ENCODE measurements around the gene TSPAN3.

Gene TSPAN3

DNA sequence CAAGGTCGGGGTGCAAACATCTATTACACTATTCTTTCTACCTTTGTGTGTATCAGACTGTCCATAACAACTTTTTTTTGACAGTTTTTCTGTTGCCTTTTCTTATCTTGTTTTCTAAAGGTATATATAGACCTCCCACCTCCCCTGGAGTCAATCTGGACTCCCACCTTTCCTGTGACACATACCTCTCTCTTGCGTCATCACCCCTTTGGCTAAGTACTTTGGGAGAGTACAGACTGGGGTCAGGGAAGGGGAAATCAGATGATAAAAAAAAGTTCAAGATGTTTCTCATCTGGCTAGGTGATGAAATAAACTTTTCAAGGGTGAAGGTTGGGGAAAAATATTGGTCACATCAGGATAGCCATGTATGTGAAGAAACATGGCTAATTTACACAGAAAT, 17.2 kb downstream of the TSPAN3 start:
- Histone ChIP-seq H3K27me3 (ENCODE audit: control insufficient read depth in 1 of 2, insufficient read depth in 2 of 2, low read length in 2 of 2) (no peaks in the 10 kb centered on the region), H3K9me3 (ENCODE audit: control insufficient read depth in 2 of 2, low read length in 2 of 2) (no peaks in the 10 kb centered on the region), H3K36me3 (ENCODE audit: control insufficient read depth in 2 of 2, insufficient read depth in 2 of 2, low read length in 2 of 2) (peaks cover 5 to 16% of the 10 kb centered on the region in 2 donors), H3K4me3 (ENCODE audit: low read length in 2 of 2) (no peak overlapping the region), H3K27ac (ENCODE audit: low read length) (no peak overlapping the region), H3K9ac (ENCODE audit: low read length in 2 of 2) (no peak overlapping the region), H3K4me1 (ENCODE audit: control insufficient read depth, insufficient read depth, low read length) (no peaks in the 10 kb centered on the region)

DNA sequence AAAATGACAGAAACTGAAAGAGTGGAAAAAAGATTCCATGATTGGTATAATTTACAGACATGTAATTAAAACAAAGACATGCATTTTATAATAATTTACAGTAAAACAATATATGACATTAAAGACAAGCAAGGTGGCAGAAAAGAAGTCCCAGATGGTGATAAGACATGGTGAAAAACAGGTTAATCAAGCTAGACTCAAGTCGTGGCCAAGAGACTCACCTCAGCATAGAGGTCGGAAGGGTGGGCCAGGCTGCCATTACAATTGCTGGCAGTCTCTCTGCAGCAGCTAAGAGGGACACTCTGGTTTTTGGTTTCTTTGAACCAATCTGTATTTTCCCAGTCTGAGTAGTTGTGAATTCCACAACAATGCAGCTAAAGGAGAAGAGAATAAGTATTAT, 18.4 kb downstream of the TSPAN3 start:
- Histone ChIP-seq H3K27ac (ENCODE audit: low read length) (no peak overlapping the region), H3K36me3 (ENCODE audit: control insufficient read depth in 2 of 2, insufficient read depth in 2 of 2, low read length in 2 of 2) (peaks cover 5 to 16% of the 10 kb centered on the region in 2 donors), H3K27me3 (ENCODE audit: control insufficient read depth in 1 of 2, insufficient read depth in 2 of 2, low read length in 2 of 2) (no peaks in the 10 kb centered on the region), H3K9me3 (ENCODE audit: control insufficient read depth in 2 of 2, low read length in 2 of 2) (no peaks in the 10 kb centered on the region), H3K4me3 (ENCODE audit: low read length in 2 of 2) (no peak overlapping the region), H3K4me1 (ENCODE audit: control insufficient read depth, insufficient read depth, low read length) (no peaks in the 10 kb centered on the region), H3K9ac (ENCODE audit: low read length in 2 of 2) (no peak overlapping the region)

DNA sequence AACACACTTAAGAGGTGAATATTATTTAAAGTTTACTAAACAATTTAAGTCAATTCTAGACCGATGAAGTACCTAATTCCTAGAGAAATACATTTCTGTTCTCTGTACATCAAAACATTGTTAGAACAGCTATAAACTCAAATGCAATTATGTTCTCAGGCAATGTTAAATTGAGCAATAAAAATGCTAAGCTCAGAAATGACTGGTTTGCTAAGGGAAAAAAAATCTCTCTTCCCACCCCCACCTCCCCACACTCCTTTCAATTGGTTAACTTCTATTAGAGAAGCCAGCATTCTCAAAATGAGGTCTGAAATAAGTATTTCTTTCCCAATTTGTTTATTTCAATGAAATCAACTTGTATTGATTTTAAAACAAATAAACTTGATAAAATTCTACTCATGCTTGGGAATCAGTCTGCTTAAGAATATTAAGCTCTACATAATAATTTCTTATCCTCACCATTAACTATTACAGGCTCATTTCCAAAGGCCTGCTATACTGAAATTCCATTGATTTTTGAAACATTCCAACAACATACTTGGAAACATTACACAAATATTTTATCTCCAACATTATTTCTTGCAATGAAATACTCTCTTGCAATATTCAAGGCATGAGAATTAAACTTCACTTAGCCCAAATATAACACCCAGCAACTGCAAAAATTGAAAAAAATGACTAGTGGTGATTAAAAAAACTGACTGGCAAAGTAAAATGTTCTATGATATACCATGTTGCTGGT, 22.6 kb downstream of the TSPAN3 start:
- Histone ChIP-seq H3K27ac (ENCODE audit: low read length) (no peak overlapping the region), H3K4me3 (ENCODE audit: low read length in 2 of 2) (no peak overlapping the region), H3K9me3 (ENCODE audit: control insufficient read depth in 2 of 2, low read length in 2 of 2) (no peaks in the 10 kb centered on the region), H3K9ac (ENCODE audit: low read length in 2 of 2) (no peak overlapping the region), H3K36me3 (ENCODE audit: control insufficient read depth in 2 of 2, insufficient read depth in 2 of 2, low read length in 2 of 2) (peaks cover 23 to 36% of the 10 kb centered on the region in 2 donors), H3K4me1 (ENCODE audit: control insufficient read depth, insufficient read depth, low read length) (peaks cover 2% of the 10 kb centered on the region), H3K27me3 (ENCODE audit: control insufficient read depth in 1 of 2, insufficient read depth in 2 of 2, low read length in 2 of 2) (no peaks in the 10 kb centered on the region)

DNA sequence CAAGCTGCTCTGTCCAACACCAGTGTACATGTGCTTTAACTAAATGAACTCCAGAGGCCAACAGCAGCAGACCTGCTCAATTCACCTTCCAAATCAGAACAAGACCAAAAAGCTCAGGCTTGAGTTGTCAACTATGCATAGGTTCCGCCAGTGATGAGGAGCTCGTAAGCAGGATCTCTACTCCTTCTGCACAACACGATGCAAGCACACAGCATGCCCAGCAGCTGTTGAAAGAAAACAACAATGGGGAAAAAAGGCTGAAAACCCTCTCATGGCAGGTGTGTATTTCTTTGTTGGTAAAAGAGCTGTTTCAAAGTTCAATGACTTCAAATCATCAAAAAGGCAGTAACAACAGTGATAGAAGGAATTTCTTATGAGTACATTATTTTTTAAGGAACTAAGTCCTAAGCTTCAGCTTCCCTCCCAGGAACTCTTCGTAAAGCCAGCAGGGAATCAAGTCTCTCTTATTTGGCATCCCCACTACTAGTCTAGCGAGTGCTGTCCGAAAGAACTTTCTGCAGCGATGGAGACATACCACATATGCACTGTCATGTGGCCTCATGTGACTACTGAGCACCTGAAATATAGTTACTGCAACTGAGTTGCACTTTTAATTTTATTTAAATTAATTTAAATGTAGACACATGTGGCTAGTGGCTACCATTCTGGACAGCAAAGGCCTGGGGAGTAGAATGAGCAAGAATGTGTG, 24.1 kb downstream of the TSPAN3 start:
- no peak overlapping the region for H3K27ac ChIP-seq (ENCODE audit: low read length)
- no peaks in the 10 kb centered on the region for H3K27me3 ChIP-seq (ENCODE audit: control insufficient read depth in 1 of 2, insufficient read depth in 2 of 2, low read length in 2 of 2)
- peaks cover 26 to 34% of the 10 kb centered on the region in 2 donors for H3K36me3 ChIP-seq (ENCODE audit: control insufficient read depth in 2 of 2, insufficient read depth in 2 of 2, low read length in 2 of 2)
- peaks cover 2% of the 10 kb centered on the region for H3K4me1 ChIP-seq (ENCODE audit: control insufficient read depth, insufficient read depth, low read length)
- H3K9me3 ChIP-seq (ENCODE audit: control insufficient read depth in 2 of 2, low read length in 2 of 2), result no peaks in the 10 kb centered on the region
- H3K9ac ChIP-seq (ENCODE audit: low read length in 2 of 2), result no peak overlapping the region
- H3K4me3 ChIP-seq (ENCODE audit: low read length in 2 of 2), result no peak overlapping the region

DNA sequence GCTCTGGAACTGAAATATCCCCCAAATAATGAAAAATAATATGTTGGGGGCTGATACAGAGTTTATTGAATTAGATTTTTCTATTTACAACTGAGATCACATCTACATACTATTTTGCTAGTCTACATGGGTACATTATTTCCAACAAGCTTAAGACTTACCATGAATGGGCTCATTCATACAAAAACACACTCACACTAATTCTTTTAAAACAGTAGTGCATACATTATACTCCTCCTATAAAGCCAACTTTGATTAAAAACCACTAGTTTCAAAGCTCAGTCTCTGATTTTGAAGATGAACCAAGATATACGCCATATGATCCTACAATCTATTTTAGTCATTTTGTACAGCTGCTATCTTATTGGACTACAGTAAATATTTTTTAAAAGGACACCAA, 24.9 kb downstream of the TSPAN3 start:
- Histone ChIP-seq H3K36me3 (ENCODE audit: control insufficient read depth in 2 of 2, insufficient read depth in 2 of 2, low read length in 2 of 2) (peaks cover 26 to 34% of the 10 kb centered on the region in 2 donors), H3K9me3 (ENCODE audit: control insufficient read depth in 2 of 2, low read length in 2 of 2) (no peaks in the 10 kb centered on the region), H3K4me1 (ENCODE audit: control insufficient read depth, insufficient read depth, low read length) (peaks cover 2% of the 10 kb centered on the region), H3K9ac (ENCODE audit: low read length in 2 of 2) (no peak overlapping the region), H3K4me3 (ENCODE audit: low read length in 2 of 2) (no peak overlapping the region), H3K27me3 (ENCODE audit: control insufficient read depth in 1 of 2, insufficient read depth in 2 of 2, low read length in 2 of 2) (no peaks in the 10 kb centered on the region), H3K27ac (ENCODE audit: low read length) (no peak overlapping the region)

DNA sequence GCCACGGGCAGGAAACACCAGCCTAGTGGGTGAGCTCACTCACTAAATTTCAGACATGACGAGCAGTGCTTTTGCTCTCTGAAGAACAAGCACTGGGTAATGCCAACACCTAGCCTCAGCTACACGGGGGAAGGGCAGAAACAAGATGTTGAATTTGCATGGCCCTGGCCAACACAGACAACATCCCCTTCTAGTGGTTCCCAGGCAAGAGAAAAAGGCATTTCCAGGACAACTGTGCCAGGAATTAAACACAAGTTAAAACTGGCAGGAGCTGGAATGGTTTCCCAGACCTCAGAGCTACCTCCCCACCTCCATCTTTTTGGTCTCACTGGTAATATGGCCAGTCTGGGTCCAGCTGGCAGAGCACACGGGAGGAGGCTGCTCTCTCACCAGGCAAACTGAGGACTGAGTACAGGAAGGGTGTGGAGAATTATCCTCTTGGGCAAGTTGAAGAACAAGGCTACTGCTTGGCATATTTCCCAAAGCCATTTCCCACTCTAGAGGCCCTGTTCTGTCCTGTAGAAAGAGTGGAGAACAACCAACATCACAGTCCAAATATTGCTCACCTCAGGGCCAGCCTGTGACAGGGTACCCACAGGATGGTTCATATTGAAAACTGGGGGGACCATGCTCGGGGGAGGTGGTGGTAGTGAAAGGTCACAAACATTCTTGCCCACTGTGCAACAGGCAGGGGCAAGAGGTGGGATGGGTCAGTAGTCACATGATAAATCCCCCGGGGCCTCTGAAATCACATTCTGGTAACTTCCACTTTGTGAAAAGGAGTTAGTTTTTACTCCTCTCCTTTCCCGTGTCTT, 26.5 kb downstream of the TSPAN3 start:
- Histone ChIP-seq H3K9ac (ENCODE audit: low read length in 2 of 2) (no peak overlapping the region), H3K4me3 (ENCODE audit: low read length in 2 of 2) (no peak overlapping the region), H3K9me3 (ENCODE audit: control insufficient read depth in 2 of 2, low read length in 2 of 2) (no peaks in the 10 kb centered on the region), H3K36me3 (ENCODE audit: control insufficient read depth in 2 of 2, insufficient read depth in 2 of 2, low read length in 2 of 2) (peaks cover 26 to 31% of the 10 kb centered on the region in 2 donors), H3K27me3 (ENCODE audit: control insufficient read depth in 1 of 2, insufficient read depth in 2 of 2, low read length in 2 of 2) (no peaks in the 10 kb centered on the region), H3K27ac (ENCODE audit: low read length) (peak overlapping the region; percentile 49), H3K4me1 (ENCODE audit: control insufficient read depth, insufficient read depth, low read length) (peaks cover 2% of the 10 kb centered on the region)

DNA sequence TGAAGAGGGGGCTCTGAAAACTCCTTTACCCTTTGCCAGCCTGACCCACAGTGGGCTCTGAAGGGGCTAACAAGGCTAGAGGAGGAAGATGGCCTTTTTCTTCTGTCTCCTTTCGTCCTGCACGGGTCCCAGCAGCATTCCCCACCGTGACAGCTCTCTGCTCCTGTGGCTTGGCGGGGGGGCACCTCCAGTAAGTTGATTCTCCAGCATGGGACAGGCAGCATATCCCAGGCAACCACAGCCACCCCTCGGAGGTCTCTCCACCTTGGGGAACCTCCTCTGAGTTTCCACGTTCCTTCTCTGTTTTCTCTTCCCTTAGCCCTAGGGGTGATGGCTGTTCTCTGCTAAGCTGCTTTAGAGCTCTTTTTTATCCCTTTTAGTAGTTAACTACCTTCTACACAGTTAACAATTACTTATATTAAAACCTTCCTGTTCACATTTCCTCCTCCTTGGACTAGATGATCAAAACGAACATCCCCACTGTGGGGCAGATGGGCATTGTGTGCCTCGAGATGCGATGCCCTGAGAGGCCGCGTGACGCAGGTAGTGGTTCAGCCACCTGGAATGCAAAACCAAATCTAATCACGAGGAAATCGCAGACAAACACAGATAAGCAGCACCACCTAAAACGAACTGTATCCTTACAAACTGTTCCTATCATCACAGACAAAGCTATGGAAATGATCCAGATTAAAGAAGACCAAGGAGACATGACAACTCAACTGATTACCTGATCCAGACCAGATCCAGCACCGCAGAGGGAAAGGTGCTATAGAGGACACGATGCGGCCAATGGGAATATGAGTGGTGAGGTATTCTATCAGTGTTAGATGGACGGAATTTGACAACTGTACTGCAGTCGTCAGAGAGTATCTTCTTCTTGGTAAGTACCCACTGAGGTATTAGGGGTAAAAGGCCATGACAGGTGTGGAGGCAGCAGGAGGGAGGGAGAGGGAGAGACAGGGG, 27.7 kb downstream of the TSPAN3 start:
- Histone ChIP-seq H3K27me3 (ENCODE audit: control insufficient read depth in 1 of 2, insufficient read depth in 2 of 2, low read length in 2 of 2) (no peaks in the 10 kb centered on the region), H3K4me1 (ENCODE audit: control insufficient read depth, insufficient read depth, low read length) (peaks cover 2% of the 10 kb centered on the region), H3K27ac (ENCODE audit: low read length) (no peak overlapping the region), H3K36me3 (ENCODE audit: control insufficient read depth in 2 of 2, insufficient read depth in 2 of 2, low read length in 2 of 2) (peaks cover 26 to 33% of the 10 kb centered on the region in 2 donors), H3K9ac (ENCODE audit: low read length in 2 of 2) (no peak overlapping the region), H3K9me3 (ENCODE audit: control insufficient read depth in 2 of 2, low read length in 2 of 2) (no peaks in the 10 kb centered on the region), H3K4me3 (ENCODE audit: low read length in 2 of 2) (no peak overlapping the region)

DNA sequence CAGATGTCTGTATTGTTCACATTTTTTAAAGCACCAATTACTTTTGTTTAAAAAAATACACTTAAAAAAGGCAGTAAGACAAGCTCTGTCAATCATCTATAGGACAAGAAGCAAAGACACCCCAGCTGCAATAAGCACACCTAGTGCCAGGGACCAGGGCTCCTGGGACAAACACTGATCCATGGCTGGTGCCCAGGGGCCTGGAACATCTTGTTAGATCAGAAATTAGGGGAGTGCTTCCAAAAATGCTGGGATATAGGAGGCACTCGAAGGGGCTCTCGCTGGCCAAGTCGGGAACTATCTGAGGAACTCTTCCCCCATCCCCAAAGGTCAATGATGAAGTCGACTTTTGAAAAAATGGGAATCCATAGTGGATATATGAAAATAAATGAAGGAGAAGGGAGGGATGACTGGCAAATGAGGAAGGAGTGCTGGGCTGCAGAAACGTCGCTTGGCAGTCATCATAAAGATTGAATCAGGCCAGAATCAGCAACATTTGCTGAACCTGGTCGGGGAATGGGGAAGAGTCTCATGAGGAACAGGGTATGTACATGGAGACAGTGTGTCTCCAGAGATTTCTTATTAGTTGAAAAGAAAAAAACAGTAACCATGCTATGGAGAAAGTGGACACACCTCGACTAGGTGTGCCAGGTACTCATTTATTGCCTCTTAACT, 28.5 kb downstream of the TSPAN3 start:
- Histone ChIP-seq H3K4me1 (ENCODE audit: control insufficient read depth, insufficient read depth, low read length) (peaks cover 2% of the 10 kb centered on the region), H3K9me3 (ENCODE audit: control insufficient read depth in 2 of 2, low read length in 2 of 2) (no peaks in the 10 kb centered on the region), H3K27ac (ENCODE audit: low read length) (no peak overlapping the region), H3K4me3 (ENCODE audit: low read length in 2 of 2) (no peak overlapping the region), H3K36me3 (ENCODE audit: control insufficient read depth in 2 of 2, insufficient read depth in 2 of 2, low read length in 2 of 2) (peaks cover 26 to 33% of the 10 kb centered on the region in 2 donors), H3K27me3 (ENCODE audit: control insufficient read depth in 1 of 2, insufficient read depth in 2 of 2, low read length in 2 of 2) (no peaks in the 10 kb centered on the region), H3K9ac (ENCODE audit: low read length in 2 of 2) (no peak overlapping the region)

DNA sequence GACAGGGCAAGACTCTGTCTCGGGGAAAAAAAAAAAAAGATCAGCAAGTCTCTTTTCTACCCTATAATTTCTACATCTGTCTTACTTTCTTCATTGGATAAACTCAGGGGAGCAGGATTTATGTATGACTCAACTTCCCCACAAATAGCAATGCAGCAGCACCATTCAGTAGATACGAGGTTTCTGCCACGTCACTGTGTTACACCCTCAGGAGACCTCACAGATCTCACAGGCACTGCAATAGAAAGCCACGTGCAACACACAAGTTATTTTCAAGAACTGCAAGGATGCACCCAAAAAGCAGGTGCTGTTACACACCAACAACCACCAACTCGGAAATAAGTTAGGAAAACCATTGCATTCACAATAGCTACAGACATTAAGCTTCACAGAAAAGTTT, 30.2 kb downstream of the TSPAN3 start:
- no peaks in the 10 kb centered on the region for H3K9me3 ChIP-seq (ENCODE audit: control insufficient read depth in 2 of 2, low read length in 2 of 2)
- peaks cover 2% of the 10 kb centered on the region for H3K4me1 ChIP-seq (ENCODE audit: control insufficient read depth, insufficient read depth, low read length)
- no peak overlapping the region for H3K27ac ChIP-seq (ENCODE audit: low read length)
- H3K36me3 ChIP-seq (ENCODE audit: control insufficient read depth in 2 of 2, insufficient read depth in 2 of 2, low read length in 2 of 2), result peaks cover 16 to 26% of the 10 kb centered on the region in 2 donors
- H3K4me3 ChIP-seq (ENCODE audit: low read length in 2 of 2), result no peak overlapping the region
- H3K27me3 ChIP-seq (ENCODE audit: control insufficient read depth in 1 of 2, insufficient read depth in 2 of 2, low read length in 2 of 2), result no peaks in the 10 kb centered on the region
- no peak overlapping the region for H3K9ac ChIP-seq (ENCODE audit: low read length in 2 of 2)
